Left renal pelvis (tissue), 4 donors: ENCODE measurements around the gene POU5F1. TPM values are rescaled to one million over a fixed set of nuclear protein-coding genes. Genes with fewer than 3 reads are reported as not detected.
"Not testable (repeated sequence)": the region's sequence is repeated elsewhere in the genome, so short reads cannot be mapped to it uniquely, and the experiment has no call there.

ENCODE experiments used
- DNase-seq, 4 donors: peaks; one replicate each; pipeline ENCODE4 v3.0.0-alpha.2; 2013; ENCODE audit warnings: low read depth in 4 of 4, low spot score in 3 of 4
- polyA plus RNA-seq, 4 donors: library from polyadenylated mRNA; unstranded; fragments of 120-200 nt; gene quantifications; one replicate each; pipeline ENCODE4 v1.2.1, GENCODE V29; 2013; ENCODE audit not compliant: insufficient read length in 4 of 4

Gene POU5F1
- polyA plus RNA-seq, 4 donors = 0.26 to 11.7 (median 2.6) TPM

GRCh38 chr6:31169123-31169857 is 1.2 kb downstream of the POU5F1 start:
- no peak for DNase-seq

GRCh38 chr6:31168606-31169005 is 1.9 kb downstream of the POU5F1 start:
- no peak for DNase-seq

GRCh38 chr6:31165986-31166385 is 4.5 kb downstream of the POU5F1 start:
- DNase-seq = no peak

GRCh38 chr6:31165064-31165832 is 5.2 kb downstream of the POU5F1 start:
- DNase-seq = not testable (repeated sequence)

GRCh38 chr6:31164475-31165063 is 5.9 kb downstream of the POU5F1 start:
- DNase-seq = not testable (repeated sequence)

GRCh38 chr6:31163922-31164321 is 6.6 kb downstream of the POU5F1 start:
- DNase-seq = no peak

GRCh38 chr6:31162463-31163165 is 7.9 kb downstream of the POU5F1 start:
- no peak for DNase-seq

GRCh38 chr6:31161216-31162126 is 9.0 kb downstream of the POU5F1 start:
- DNase-seq = no peak

- no peak for DNase-seq
Measured at GRCh38 chr6:31158863-31159855, 11.3 kb downstream of the POU5F1 start.

- peak; percentile 98 to 99 (median 98) for DNase-seq
Measured at GRCh38 chr6:31158140-31158862, 12.2 kb downstream of the POU5F1 start, which contains the start of gene TCF19. TSS of gene TCF19 (plus strand) at chr6:31158589. CDS start at chr6:31159470, 881 bp downstream.

- no peak for DNase-seq
Measured at GRCh38 chr6:31157513-31158139, 12.9 kb downstream of the POU5F1 start, which contains the start of gene CCHCR1. TSS of gene CCHCR1 (minus strand) at chr6:31157802. CDS start at chr6:31157600, 202 bp downstream.

- no peak for DNase-seq
Measured at GRCh38 chr6:31156641-31157040, 13.8 kb downstream of the POU5F1 start.

GRCh38 chr6:31154436-31154835 is 16.0 kb downstream of the POU5F1 start:
- no peak for DNase-seq

- peak in 1 of 4 donors; percentile 22 for DNase-seq
Measured at GRCh38 chr6:31152781-31153180, 17.7 kb downstream of the POU5F1 start.

GRCh38 chr6:31149827-31150447 is 20.5 kb downstream of the POU5F1 start:
- DNase-seq = no peak

GRCh38 chr6:31145386-31145785 is 25.1 kb downstream of the POU5F1 start:
- no peak for DNase-seq

- DNase-seq = no peak
Measured at GRCh38 chr6:31144970-31145340, 25.5 kb downstream of the POU5F1 start.
